ENCODE measurements around the gene CEP128.

DNA sequence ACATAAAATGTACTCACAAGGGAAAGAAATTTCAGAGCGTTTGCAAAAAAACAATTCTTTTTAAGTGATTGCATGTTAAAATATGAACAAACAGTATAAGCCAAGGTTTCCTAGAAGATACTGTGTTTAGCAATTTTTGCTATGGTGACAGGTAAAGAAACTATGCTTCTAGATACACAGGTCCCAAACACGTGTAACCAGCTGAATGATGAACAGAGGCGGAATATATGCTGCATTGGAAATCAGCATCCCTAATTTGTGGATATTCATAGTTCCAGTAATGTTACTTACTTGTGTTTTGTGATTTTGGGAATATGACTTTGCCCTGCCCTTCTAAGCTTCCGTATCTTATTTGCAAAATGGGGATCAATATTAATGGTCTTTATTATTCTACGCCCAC, 403.9 kb downstream of the CEP128 start:
- TF ChIP-seq, protein P1, sequence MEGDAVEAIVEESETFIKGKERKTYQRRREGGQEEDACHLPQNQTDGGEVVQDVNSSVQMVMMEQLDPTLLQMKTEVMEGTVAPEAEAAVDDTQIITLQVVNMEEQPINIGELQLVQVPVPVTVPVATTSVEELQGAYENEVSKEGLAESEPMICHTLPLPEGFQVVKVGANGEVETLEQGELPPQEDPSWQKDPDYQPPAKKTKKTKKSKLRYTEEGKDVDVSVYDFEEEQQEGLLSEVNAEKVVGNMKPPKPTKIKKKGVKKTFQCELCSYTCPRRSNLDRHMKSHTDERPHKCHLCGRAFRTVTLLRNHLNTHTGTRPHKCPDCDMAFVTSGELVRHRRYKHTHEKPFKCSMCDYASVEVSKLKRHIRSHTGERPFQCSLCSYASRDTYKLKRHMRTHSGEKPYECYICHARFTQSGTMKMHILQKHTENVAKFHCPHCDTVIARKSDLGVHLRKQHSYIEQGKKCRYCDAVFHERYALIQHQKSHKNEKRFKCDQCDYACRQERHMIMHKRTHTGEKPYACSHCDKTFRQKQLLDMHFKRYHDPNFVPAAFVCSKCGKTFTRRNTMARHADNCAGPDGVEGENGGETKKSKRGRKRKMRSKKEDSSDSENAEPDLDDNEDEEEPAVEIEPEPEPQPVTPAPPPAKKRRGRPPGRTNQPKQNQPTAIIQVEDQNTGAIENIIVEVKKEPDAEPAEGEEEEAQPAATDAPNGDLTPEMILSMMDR (IDR thresholded peaks at IDR 0.05 in 2 of 3, conservative IDR thresholded peaks at IDR 0.05 in 1 of 3; ENCODE audit: borderline replicate concordance in 1 of 3, insufficient read depth in 1 of 3, low read depth in 2 of 3, low read length in 2 of 3), result no peak
- TF ChIP-seq, protein P2, sequence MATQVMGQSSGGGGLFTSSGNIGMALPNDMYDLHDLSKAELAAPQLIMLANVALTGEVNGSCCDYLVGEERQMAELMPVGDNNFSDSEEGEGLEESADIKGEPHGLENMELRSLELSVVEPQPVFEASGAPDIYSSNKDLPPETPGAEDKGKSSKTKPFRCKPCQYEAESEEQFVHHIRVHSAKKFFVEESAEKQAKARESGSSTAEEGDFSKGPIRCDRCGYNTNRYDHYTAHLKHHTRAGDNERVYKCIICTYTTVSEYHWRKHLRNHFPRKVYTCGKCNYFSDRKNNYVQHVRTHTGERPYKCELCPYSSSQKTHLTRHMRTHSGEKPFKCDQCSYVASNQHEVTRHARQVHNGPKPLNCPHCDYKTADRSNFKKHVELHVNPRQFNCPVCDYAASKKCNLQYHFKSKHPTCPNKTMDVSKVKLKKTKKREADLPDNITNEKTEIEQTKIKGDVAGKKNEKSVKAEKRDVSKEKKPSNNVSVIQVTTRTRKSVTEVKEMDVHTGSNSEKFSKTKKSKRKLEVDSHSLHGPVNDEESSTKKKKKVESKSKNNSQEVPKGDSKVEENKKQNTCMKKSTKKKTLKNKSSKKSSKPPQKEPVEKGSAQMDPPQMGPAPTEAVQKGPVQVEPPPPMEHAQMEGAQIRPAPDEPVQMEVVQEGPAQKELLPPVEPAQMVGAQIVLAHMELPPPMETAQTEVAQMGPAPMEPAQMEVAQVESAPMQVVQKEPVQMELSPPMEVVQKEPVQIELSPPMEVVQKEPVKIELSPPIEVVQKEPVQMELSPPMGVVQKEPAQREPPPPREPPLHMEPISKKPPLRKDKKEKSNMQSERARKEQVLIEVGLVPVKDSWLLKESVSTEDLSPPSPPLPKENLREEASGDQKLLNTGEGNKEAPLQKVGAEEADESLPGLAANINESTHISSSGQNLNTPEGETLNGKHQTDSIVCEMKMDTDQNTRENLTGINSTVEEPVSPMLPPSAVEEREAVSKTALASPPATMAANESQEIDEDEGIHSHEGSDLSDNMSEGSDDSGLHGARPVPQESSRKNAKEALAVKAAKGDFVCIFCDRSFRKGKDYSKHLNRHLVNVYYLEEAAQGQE (IDR thresholded peaks at IDR 0.05; ENCODE audit: low read depth), result no peak
- TF ChIP-seq SIN3A (IDR thresholded peaks at IDR 0.05; ENCODE audit: low read depth) (no peak), EZH2 (IDR thresholded peaks at IDR 0.05) (no peak), SP1 (IDR thresholded peaks at IDR 0.05; ENCODE audit: low read depth) (no peak), RAD21 (IDR thresholded peaks at IDR 0.05; ENCODE audit: low read depth) (no peak), EZH2phosphoT487 (IDR thresholded peaks at IDR 0.05; ENCODE audit: borderline replicate concordance) (no peak), POLR2A (IDR thresholded peaks at IDR 0.05; ENCODE audit: borderline replicate concordance, extremely low read depth, insufficient read depth, insufficient read length) (no peak), POLR2AphosphoS5 (IDR thresholded peaks at IDR 0.05; ENCODE audit: low read depth, low read length) (no peak), YY1 (IDR thresholded peaks at IDR 0.05; ENCODE audit: extremely low read depth, insufficient replicate concordance, low read depth, low read length) (no peak), ELF1 (IDR thresholded peaks at IDR 0.05; ENCODE audit: borderline replicate concordance, low read depth) (no peak)
- TF ChIP-seq, protein P3, sequence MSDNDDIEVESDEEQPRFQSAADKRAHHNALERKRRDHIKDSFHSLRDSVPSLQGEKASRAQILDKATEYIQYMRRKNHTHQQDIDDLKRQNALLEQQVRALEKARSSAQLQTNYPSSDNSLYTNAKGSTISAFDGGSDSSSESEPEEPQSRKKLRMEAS (IDR thresholded peaks at IDR 0.05), result no peak

All from HCT116 (cell line).